Keratinocyte (primary cell): Measurements from ENCODE around the gene ABLIM2. TPM values are rescaled to one million over a fixed set of nuclear protein-coding genes. Genes with fewer than 3 reads are reported as not detected.

Source experiments
- DNase-seq: peaks from one replicate; pipeline ENCODE4 v3.0.0-alpha.2; 2011; ENCODE audit warnings: low read depth, missing footprints, low spot score
- FAIRE-seq: peaks from 2 replicates; lab custom pipeline; 2011; peaks lifted over from hg19 to GRCh38; lab: Jason Lieb, UNC
- H2AFZ ChIP-seq: 2 replicates; pipeline ENCODE4 v1.6.0; 2012; ENCODE audit warnings: low read length, control low read depth, inconsistent platforms; ENCODE audit not compliant: control insufficient read depth
- H3K27ac ChIP-seq: 2 replicates; pipeline ENCODE4 v1.5.1; 2011; ENCODE audit warnings: low read length; ENCODE audit not compliant: control insufficient read depth, insufficient read depth
- H3K27me3 ChIP-seq: 3 replicates; pipeline ENCODE4 v1.6.0; 2011; ENCODE audit warnings: low read length; ENCODE audit not compliant: control insufficient read depth, insufficient read depth; ENCODE audit errors: extremely low read depth
- H3K36me3 ChIP-seq, 2 experiments: 2 replicates in 1 of 2; 3 replicates in 1 of 2; pipeline ENCODE4 v1.5.1; 2011; ENCODE audit warnings: low read length in 2 of 2, mild to moderate bottlenecking in 1 of 2; ENCODE audit not compliant: control insufficient read depth in 2 of 2, insufficient read depth in 2 of 2; ENCODE audit errors: extremely low read depth in 1 of 2
- H3K4me1 ChIP-seq: 3 replicates; pipeline ENCODE4 v1.5.1; 2011; ENCODE audit warnings: low read length; ENCODE audit not compliant: control insufficient read depth, insufficient read depth; ENCODE audit errors: extremely low read depth
- H3K4me2 ChIP-seq: 3 replicates; pipeline ENCODE4 v1.6.0; 2011; ENCODE audit warnings: low read depth, low read length; ENCODE audit not compliant: control insufficient read depth, insufficient read depth; ENCODE audit errors: extremely low read depth
- H3K4me3 ChIP-seq, 3 experiments: fragments of 200-600 bp in 1 of 3; sonication (generic) in 1 of 3; 2 replicates in 2 of 3; 3 replicates in 1 of 3; pipeline ENCODE4 v1.5.1; 2011 to 2016; ENCODE audit warnings: low read length in 3 of 3, mild to moderate bottlenecking in 3 of 3, control low read depth in 2 of 3, inconsistent platforms in 1 of 3, low read depth in 1 of 3, mixed read lengths in 1 of 3, mixed run types in 1 of 3, moderate library complexity in 1 of 3; ENCODE audit not compliant: control insufficient read depth in 2 of 3, insufficient read depth in 2 of 3; ENCODE audit errors: extremely low read depth in 1 of 3
- H3K79me2 ChIP-seq: 2 replicates; pipeline ENCODE4 v1.6.0; 2012; ENCODE audit warnings: low read length; ENCODE audit not compliant: control insufficient read depth, insufficient read depth
- H3K9ac ChIP-seq: 3 replicates; pipeline ENCODE4 v1.6.0; 2011; ENCODE audit warnings: low read length; ENCODE audit not compliant: control insufficient read depth, insufficient read depth; ENCODE audit errors: extremely low read depth
- H3K9me1 ChIP-seq: 3 replicates; pipeline ENCODE4 v1.6.0; 2011; ENCODE audit warnings: low read length; ENCODE audit not compliant: control insufficient read depth, insufficient read depth; ENCODE audit errors: extremely low read depth
- H3K9me3 ChIP-seq: 2 replicates; pipeline ENCODE4 v1.5.1; 2012; ENCODE audit warnings: low read depth, low read length; ENCODE audit not compliant: control insufficient read depth
- H4K20me1 ChIP-seq: 3 replicates; pipeline ENCODE4 v1.6.0; 2011; ENCODE audit warnings: low read length; ENCODE audit not compliant: control insufficient read depth, insufficient read depth; ENCODE audit errors: extremely low read depth
- CTCF ChIP-seq, 3 experiments: IDR thresholded peaks in 1 of 3; conservative IDR thresholded peaks in 1 of 3; optimal IDR thresholded peaks in 1 of 3; 2 replicates in 2 of 3; 3 replicates in 1 of 3; pipeline versions ENCODE3 to v1.5.1; 2011; ENCODE audit warnings: low read length in 3 of 3, mild to moderate bottlenecking in 3 of 3, moderate library complexity in 2 of 3, control low read depth in 1 of 3, inconsistent platforms in 1 of 3; ENCODE audit not compliant: insufficient read depth in 2 of 3; ENCODE audit errors: extremely low read depth in 1 of 3
- EZH2 ChIP-seq: IDR thresholded peaks from one replicate; pipeline ENCODE4 v1.6.1; 2012; ENCODE audit warnings: inconsistent platforms, mild to moderate bottlenecking, low read length, moderate library complexity
- dilution Hi-C: fragments of 300-500 bp; cut with MboI; formaldehyde crosslinking; loops from one replicate; pipeline ENCODE4 v1.7.0; 2020; ENCODE audit warnings: low sequenced_read_pairs; ENCODE audit not compliant: extremely low pct_ligation_motif_present
- polyA plus RNA-seq, 5 experiments: library from polyadenylated mRNA; depleted of rRNA in 3 of 5; stranded (reverse) in 3 of 5; stranded (forward) in 1 of 5; unstranded in 1 of 5; fragments of >200 nt; gene quantifications; 1 replicate in 1 of 5; 2 replicates in 3 of 5; 3 replicates in 1 of 5; pipeline versions ENCODE4 v1.2.1 to v1.2.3, GENCODE V29; 2011 to 2012; ENCODE audit warnings: missing spikeins in 2 of 5, low read depth in 1 of 5, low replicate concordance in 1 of 5

ABLIM2 gene
- polyA plus RNA-seq, 1 donor (not counting 4 experiments of a cell fraction or from before 2014, with no cell fraction given): 0.94 TPM

GRCh38 chr4:8088966-8089491, 69.6 kb downstream of the ABLIM2 start:
- Histone ChIP-seq H4K20me1 (no peaks in the 10 kb centered on the region), H3K9ac (no peak overlapping the region), H3K79me2 (no peaks in the 10 kb centered on the region), H3K36me3 (no peaks in the 10 kb centered on the region), H2AFZ (no peak overlapping the region), H3K4me3 (no peak overlapping the region), H3K9me3 (no peaks in the 10 kb centered on the region), H3K27me3 (no peaks in the 10 kb centered on the region), H3K4me1 (peaks cover 13% of the 10 kb centered on the region), H3K4me2 (no peak overlapping the region), H3K9me1 (no peaks in the 10 kb centered on the region), H3K27ac (no peak overlapping the region)
- FAIRE-seq (no peak), DNase-seq (no peak)
- dilution Hi-C loops: no loop called here
- TF ChIP-seq EZH2 (no peak), CTCF (optimal IDR thresholded peaks at IDR 0.05 in 1 of 3, IDR thresholded peaks at IDR 0.05 in 1 of 3, conservative IDR thresholded peaks at IDR 0.05 in 1 of 3; ENCODE audit: extremely low read depth in 1 of 3, insufficient read depth in 2 of 3, low read length in 3 of 3) (no peak)

- H3K4me1 ChIP-seq: peaks cover 13% of the 10 kb centered on the region
- H3K4me2 ChIP-seq: no peak overlapping the region
- no peak for TF ChIP-seq EZH2
- TF ChIP-seq CTCF (optimal IDR thresholded peaks at IDR 0.05 in 1 of 3, IDR thresholded peaks at IDR 0.05 in 1 of 3, conservative IDR thresholded peaks at IDR 0.05 in 1 of 3; ENCODE audit: extremely low read depth in 1 of 3, insufficient read depth in 2 of 3, low read length in 3 of 3): no peak
- no peak for DNase-seq
- H2AFZ ChIP-seq: no peak overlapping the region
- H3K9me3 ChIP-seq: no peaks in the 10 kb centered on the region
- H3K36me3 ChIP-seq: no peaks in the 10 kb centered on the region
- no peak overlapping the region for H3K4me3 ChIP-seq
- no peak overlapping the region for H3K27ac ChIP-seq
- H3K9ac ChIP-seq: no peak overlapping the region
- H4K20me1 ChIP-seq: no peaks in the 10 kb centered on the region
- peaks cover 6% of the 10 kb centered on the region for H3K27me3 ChIP-seq
- H3K9me1 ChIP-seq: no peaks in the 10 kb centered on the region
- H3K79me2 ChIP-seq: no peaks in the 10 kb centered on the region
- dilution Hi-C loops: no loop called here
- no peak for FAIRE-seq
Measured at GRCh38 chr4:8087921-8088495, 70.6 kb downstream of the ABLIM2 start.
